GM19372 (cell line): Measurements from ENCODE around the gene OR2T29.
"Not testable (repeated sequence)": the region's sequence is repeated elsewhere in the genome, so short reads cannot be mapped to it uniquely, and the experiment has no call there.

Experiments
- ATAC-seq: cut with Tn5 transposase; IDR thresholded peaks from one replicate; pipeline ENCODE4 v1.9.1; 2021; ENCODE audit warnings: mild to moderate bottlenecking, low read depth, moderate library complexity; ENCODE audit not compliant: unreplicated experiment

The OR2T29 gene

DNA sequence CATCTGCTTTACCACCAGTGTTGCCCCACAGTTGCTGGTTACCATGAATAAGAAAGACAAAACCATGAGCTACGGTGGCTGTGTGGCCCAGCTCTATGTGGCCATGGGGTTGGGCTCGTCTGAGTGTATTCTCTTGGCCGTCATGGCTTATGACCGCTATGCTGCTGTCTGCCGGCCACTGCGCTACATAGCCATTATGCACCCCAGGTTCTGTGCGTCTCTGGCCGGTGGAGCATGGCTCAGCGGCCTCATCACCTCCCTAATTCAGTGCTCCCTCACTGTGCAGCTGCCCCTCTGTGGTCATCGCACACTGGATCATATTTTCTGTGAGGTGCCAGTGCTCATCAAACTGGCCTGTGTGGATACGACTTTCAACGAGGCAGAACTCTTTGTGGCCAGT is 40.7 kb downstream of the OR2T29 start:
- no peak for ATAC-seq

DNA sequence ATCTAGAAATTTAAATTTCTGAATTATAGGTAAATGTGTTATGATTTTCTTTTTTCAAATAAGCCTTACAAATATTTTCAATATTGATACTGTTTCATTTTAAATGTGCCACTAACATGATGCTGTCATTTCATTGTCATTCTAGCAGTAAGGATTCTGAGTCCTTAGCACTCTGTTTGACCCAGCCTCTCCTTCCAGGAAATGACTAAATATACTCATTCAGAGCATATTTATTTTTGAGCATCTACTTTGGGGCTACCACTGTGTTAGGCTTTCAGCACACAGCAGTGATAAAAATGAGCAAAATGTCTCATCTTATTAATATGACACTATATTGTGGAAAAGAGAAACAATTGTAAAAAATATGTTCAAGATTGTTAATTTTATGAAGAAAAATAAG is 52.4 kb downstream of the OR2T29 start:
- not testable (repeated sequence) for ATAC-seq

DNA sequence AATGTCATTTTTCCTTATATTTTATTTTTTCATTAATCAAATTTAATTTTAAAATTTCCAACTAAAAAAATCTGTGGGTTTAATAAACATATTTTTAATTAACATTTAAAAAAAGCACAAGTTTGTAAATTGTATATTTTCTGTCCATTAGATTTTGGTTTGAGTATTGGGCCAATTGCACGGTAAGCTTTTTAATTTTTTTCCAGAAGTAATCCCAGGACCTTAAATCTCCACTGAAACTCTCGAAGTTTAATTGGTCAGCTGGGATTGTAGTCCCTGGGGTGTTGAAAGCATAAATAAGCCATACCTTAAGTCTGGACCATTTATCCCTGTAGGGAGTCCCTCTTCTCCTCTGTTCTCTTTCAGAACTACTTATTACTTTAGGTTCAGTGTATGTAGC is 54.8 kb downstream of the OR2T29 start, which contains the start of gene OR2G6:
OR2G6 (plus strand) TSS at position 301 of the 400 bp plus-strand sequence. CDS start 13,574 bp downstream, outside the sequence.
- ATAC-seq, result not testable (repeated sequence)
